Endothelial cell (in vitro differentiated cells): ENCODE measurements around the gene RABEP1. TPM values are rescaled to one million over a fixed set of nuclear protein-coding genes. Genes with fewer than 3 reads are reported as not detected.

Source experiments
- DNase-seq: peaks from one replicate; pipeline ENCODE4 v3.0.0; 2021; ENCODE audit warnings: low spot score
- H3K27ac Mint-ChIP-seq: one replicate; pipeline ENCODE4 v1.8.0; 2021; ENCODE audit warnings: mixed read lengths, inconsistent platforms; ENCODE audit not compliant: unreplicated experiment
- H3K27me3 Mint-ChIP-seq: one replicate; pipeline ENCODE4 v1.8.0; 2021; ENCODE audit warnings: mild to moderate bottlenecking, moderate library complexity, mixed read lengths, inconsistent platforms; ENCODE audit not compliant: unreplicated experiment
- H3K36me3 Mint-ChIP-seq: one replicate; pipeline ENCODE4 v1.8.0; 2021; ENCODE audit warnings: mild to moderate bottlenecking, low read depth, mixed read lengths, inconsistent platforms; ENCODE audit not compliant: unreplicated experiment
- H3K4me1 Mint-ChIP-seq: one replicate; pipeline ENCODE4 v1.8.0; 2021; ENCODE audit warnings: mild to moderate bottlenecking, mixed read lengths, inconsistent platforms; ENCODE audit not compliant: unreplicated experiment
- H3K4me3 Mint-ChIP-seq: one replicate; pipeline ENCODE4 v1.8.0; 2021; ENCODE audit warnings: mild to moderate bottlenecking, mixed read lengths, inconsistent platforms; ENCODE audit not compliant: unreplicated experiment
- H3K9me3 Mint-ChIP-seq: one replicate; pipeline ENCODE4 v1.8.0; 2021; ENCODE audit warnings: mixed read lengths, inconsistent platforms; ENCODE audit not compliant: unreplicated experiment
- total RNA-seq: library from RNA; stranded (reverse); fragmentation: NEBNext Ultra II Directional; extraction: Animal tissue kit (Norgen Biotek cat#: 25700); gene quantifications from one replicate; pipeline ENCODE4 v1.2.1, GENCODE V29; 2021; ENCODE audit not compliant: unreplicated experiment
- TF ChIP-seq, protein P1 (sequence below): fragments of 200-600 bp; sonication (generic); IDR thresholded peaks from one replicate; pipeline ENCODE4 v1.5.0; 2021; ENCODE audit warnings: antibody characterized with exemption; ENCODE audit not compliant: unreplicated experiment

The RABEP1 gene
- total RNA-seq, 1 donor from 2014 or later = 64.8 TPM

DNA sequence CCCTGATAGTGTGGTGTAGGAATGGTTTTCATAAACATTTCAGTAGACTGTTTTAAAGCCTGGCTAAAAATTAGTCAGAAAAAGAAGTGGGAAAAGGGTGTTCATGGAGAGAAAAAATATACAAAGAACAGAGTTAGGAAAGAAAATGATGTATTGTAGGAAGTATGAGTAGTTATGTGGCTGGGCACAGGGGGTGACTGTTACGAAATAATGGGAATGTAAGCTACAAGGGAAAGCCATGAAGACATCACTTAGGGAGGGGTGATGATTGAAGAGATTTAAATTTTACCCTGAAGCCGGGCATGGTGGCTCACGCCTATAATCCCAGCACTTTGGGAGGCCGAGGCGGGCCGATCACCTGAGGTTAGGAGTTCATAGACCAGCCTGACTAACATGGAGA, 82.1 kb downstream of the RABEP1 start:
- Mint-ChIP-seq H3K4me3 (no peak overlapping the region), H3K27ac (no peak overlapping the region), H3K36me3 (peaks cover 25% of the 10 kb centered on the region), H3K4me1 (no peaks in the 10 kb centered on the region), H3K27me3 (no peaks in the 10 kb centered on the region), H3K9me3 (no peaks in the 10 kb centered on the region)
- no peak for DNase-seq
- TF ChIP-seq, protein P1, sequence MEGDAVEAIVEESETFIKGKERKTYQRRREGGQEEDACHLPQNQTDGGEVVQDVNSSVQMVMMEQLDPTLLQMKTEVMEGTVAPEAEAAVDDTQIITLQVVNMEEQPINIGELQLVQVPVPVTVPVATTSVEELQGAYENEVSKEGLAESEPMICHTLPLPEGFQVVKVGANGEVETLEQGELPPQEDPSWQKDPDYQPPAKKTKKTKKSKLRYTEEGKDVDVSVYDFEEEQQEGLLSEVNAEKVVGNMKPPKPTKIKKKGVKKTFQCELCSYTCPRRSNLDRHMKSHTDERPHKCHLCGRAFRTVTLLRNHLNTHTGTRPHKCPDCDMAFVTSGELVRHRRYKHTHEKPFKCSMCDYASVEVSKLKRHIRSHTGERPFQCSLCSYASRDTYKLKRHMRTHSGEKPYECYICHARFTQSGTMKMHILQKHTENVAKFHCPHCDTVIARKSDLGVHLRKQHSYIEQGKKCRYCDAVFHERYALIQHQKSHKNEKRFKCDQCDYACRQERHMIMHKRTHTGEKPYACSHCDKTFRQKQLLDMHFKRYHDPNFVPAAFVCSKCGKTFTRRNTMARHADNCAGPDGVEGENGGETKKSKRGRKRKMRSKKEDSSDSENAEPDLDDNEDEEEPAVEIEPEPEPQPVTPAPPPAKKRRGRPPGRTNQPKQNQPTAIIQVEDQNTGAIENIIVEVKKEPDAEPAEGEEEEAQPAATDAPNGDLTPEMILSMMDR = no peak

DNA sequence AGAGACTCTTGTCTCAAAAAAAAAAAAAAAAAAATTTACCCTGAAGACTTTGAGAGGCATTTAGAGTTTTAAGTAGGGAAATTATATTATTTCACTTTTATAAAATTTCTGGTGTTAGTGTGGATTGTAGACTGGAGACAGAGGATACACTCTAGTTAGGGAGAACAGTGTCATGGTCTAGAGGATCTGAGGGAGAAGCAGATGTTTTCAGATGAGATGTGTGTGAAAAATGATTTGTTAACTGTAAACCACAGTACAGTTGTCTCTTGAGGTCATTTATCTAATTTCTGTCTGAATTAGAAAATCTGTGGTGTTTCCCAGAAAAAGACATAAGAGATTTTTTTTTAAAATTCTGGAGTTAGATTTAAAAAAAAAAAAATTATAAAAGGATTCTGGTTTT, 82.6 kb downstream of the RABEP1 start:
- peaks cover 2% of the 10 kb centered on the region for H3K27me3 Mint-ChIP-seq
- TF ChIP-seq, protein P1 = no peak
- no peak overlapping the region for H3K27ac Mint-ChIP-seq
- no peaks in the 10 kb centered on the region for H3K4me1 Mint-ChIP-seq
- no peak for DNase-seq
- no peak overlapping the region for H3K4me3 Mint-ChIP-seq
- no peaks in the 10 kb centered on the region for H3K9me3 Mint-ChIP-seq
- H3K36me3 Mint-ChIP-seq = peaks cover 27% of the 10 kb centered on the region

DNA sequence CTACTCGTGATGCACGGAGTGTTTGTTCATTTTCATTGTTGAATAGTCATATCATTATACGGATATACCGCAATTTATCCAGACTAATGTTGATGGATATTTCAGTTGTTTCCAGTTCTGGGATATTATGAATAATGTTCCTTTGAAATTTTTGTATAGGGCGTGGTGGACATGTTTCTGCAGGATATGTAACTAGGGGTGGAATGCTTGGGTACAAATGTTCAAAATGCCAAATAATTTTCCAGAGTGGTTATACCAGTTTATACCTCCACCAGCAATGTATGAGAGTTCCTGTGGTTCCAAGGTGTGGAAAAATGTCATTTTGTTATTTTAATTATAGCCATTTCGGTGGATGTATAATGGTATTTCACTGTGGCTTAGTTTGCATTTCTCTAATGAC, 83.7 kb downstream of the RABEP1 start:
- Mint-ChIP-seq H3K36me3 (peaks cover 31% of the 10 kb centered on the region), H3K9me3 (no peaks in the 10 kb centered on the region), H3K27ac (no peak overlapping the region), H3K4me3 (no peak overlapping the region), H3K27me3 (peaks cover 2% of the 10 kb centered on the region), H3K4me1 (no peaks in the 10 kb centered on the region)
- TF ChIP-seq, protein P1 = no peak
- DNase-seq = no peak

DNA sequence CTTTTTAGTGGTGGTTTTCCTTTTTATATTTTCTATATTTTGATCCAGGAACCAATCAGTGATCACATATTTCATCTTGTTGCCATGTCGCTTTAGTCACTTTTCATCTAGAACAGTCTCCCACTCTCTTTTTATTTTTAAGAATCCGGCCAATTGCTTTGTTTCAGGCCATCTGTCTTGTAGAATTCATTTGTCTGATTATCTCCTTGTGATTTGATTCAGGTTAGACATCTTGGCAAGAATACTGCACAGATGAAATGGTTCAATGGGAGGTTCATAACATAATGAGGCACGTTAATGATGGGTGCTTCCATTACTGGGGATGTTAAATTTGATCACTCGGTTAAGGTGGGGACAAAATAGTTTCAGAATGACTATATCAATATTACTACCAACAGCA, 88.3 kb downstream of the RABEP1 start:
- no peak for DNase-seq
- H3K36me3 Mint-ChIP-seq = peaks cover 37% of the 10 kb centered on the region
- no peaks in the 10 kb centered on the region for H3K4me1 Mint-ChIP-seq
- peak overlapping the region; percentile 4 for H3K27ac Mint-ChIP-seq
- no peaks in the 10 kb centered on the region for H3K9me3 Mint-ChIP-seq
- H3K27me3 Mint-ChIP-seq = peaks cover 2% of the 10 kb centered on the region
- no peak overlapping the region for H3K4me3 Mint-ChIP-seq
- TF ChIP-seq, protein P1 = no peak

DNA sequence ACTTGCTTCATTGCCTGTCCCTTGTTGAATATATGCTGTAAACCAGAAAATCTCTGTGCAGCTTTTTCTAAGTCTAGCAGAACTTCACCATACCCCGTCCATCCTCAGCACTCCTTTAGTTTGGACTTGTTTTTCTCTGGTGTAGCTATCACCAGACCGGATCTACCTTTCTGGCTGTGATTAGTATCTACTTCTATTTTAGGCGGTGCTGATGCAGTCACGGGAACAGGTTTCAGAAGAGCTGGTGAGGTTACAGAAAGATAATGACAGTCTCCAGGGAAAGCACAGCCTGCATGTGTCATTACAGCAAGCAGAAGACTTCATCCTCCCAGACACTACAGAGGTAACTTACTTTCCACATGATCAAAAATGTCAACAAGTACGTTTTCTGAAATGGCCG, 91.0 kb downstream of the RABEP1 start:
- Mint-ChIP-seq H3K4me3 (no peak overlapping the region), H3K4me1 (no peaks in the 10 kb centered on the region), H3K27ac (no peak overlapping the region), H3K9me3 (no peaks in the 10 kb centered on the region), H3K27me3 (peaks cover 2% of the 10 kb centered on the region), H3K36me3 (peaks cover 42% of the 10 kb centered on the region)
- TF ChIP-seq, protein P1 = no peak
- DNase-seq = no peak
